Breast epithelium (tissue), 4 donors: ENCODE measurements around the gene NES. TPM values are rescaled to one million over a fixed set of nuclear protein-coding genes. Genes with fewer than 3 reads are reported as not detected.
A peak's percentile ranks its signal among the peaks of the same experiment; 100 is the strongest.

Experiments
- DNase-seq, 2 donors: peaks; one replicate each; pipeline ENCODE4 v3.0.0-alpha.2; 2019; ENCODE audit warnings: low spot score in 2 of 2
- H3K27ac ChIP-seq, 2 donors: fragments of 200-600 bp; sonication (generic) in 1 of 2; one replicate each; pipeline ENCODE4 v1.5.1; 2016 to 2019; ENCODE audit warnings: mild to moderate bottlenecking in 1 of 2
- H3K27me3 ChIP-seq, 2 donors: fragments of 200-600 bp; sonication (generic) in 1 of 2; one replicate each; pipeline versions ENCODE4 v1.5.1 to v1.6.0; 2017 to 2019; ENCODE audit warnings: control low read depth in 1 of 2, mild to moderate bottlenecking in 1 of 2
- H3K36me3 ChIP-seq: fragments of 200-600 bp; one replicate; pipeline ENCODE4 v1.5.1; 2019
- H3K4me1 ChIP-seq, 2 donors: fragments of 200-600 bp; sonication (generic); one replicate each; pipeline ENCODE4 v1.5.1; 2016 to 2019; ENCODE audit warnings: control low read depth in 1 of 2
- H3K4me3 ChIP-seq, 3 donors: fragments of 200-600 bp; sonication (generic); 1 replicate in 2 of 3; 2 replicates in 1 of 3; pipeline ENCODE4 v1.5.1; 2016 to 2019; ENCODE audit warnings: mild to moderate bottlenecking in 3 of 3, moderate library complexity in 2 of 3
- H3K9me3 ChIP-seq, 2 donors: fragments of 200-600 bp; sonication (generic) in 1 of 2; one replicate each; pipeline ENCODE4 v1.5.1; 2016 to 2019; ENCODE audit warnings: control low read depth in 1 of 2
- CTCF ChIP-seq, 3 donors: fragments of 450-650 bp; IDR thresholded peaks; one replicate each; pipeline ENCODE4 v1.5.1; 2016 to 2017; ENCODE audit warnings: antibody characterized with exemption in 3 of 3, mild to moderate bottlenecking in 3 of 3, moderate library complexity in 3 of 3
- POLR2A ChIP-seq: fragments of 450-650 bp; IDR thresholded peaks from one replicate; pipeline ENCODE4 v1.6.1; 2016; ENCODE audit warnings: antibody characterized with exemption, mild to moderate bottlenecking, moderate library complexity
- POLR2AphosphoS5 ChIP-seq, 3 donors: sonication (generic); formaldehyde crosslinking; IDR thresholded peaks; one replicate each; pipeline ENCODE4 v1.6.1; 2017; ENCODE audit warnings: antibody characterized with exemption in 3 of 3
- intact Hi-C: fragments of 100-400 bp; cut with DNase I; formaldehyde crosslinking; loops from one replicate; pipeline ENCODE4 v1.15.1; 2023; ENCODE audit warnings: low total_unique reads
- total RNA-seq, 3 donors: library from RNA; depleted of rRNA; stranded (reverse); fragments of >200 nt; gene quantifications; one replicate each; pipeline ENCODE4 v1.1.0, GENCODE V29; 2016

NES gene
- total RNA-seq, 3 donors from 2014 or later = 9.9 to 28.5 (median 14.9) TPM

DNA sequence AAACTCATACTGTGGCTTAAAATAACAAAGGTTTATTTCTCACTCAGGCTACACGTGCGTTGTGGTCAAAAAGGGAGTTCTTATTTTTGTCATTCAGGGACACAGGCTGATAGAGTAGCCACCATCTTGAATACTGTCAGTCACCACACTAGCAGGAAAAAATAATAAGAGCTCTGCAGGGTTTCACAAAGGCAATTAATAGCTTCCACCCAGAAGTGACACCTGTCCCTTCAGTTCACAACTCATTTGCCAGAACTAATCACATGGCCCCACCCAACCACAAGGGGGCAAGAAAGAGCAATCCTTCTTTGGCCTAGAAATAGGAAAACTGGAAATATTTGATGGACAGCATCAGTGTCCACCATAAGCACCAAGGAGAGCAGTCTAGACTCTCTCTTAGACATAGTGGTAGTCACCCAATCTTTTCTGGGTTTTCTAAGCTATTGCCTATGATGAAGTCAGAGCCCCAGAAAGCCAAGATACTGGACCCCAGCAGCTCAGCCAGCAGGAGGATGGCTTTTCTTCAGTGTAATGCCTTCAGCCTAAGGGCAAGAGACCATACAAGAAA lies 49.8 kb downstream of the NES start:
- Histone ChIP-seq H3K27me3 (peaks cover 15 to 39% of the 10 kb centered on the region in 2 donors), H3K9me3 (no peaks in the 10 kb centered on the region), H3K4me1 (peaks cover 11 to 16% of the 10 kb centered on the region in 2 donors), H3K27ac (no peak overlapping the region), H3K4me3 (no peak overlapping the region), H3K36me3 (no peaks in the 10 kb centered on the region)
- no peak for DNase-seq
- no peak for TF ChIP-seq POLR2AphosphoS5 (IDR thresholded peaks at IDR 0.05)
- TF ChIP-seq CTCF (IDR thresholded peaks at IDR 0.05) = peak; percentile 46 to 58 (median 57)
- intact Hi-C loops = no loop called here

GRCh38 chr1:156626079-156626438 lies 51.1 kb downstream of the NES start:
- Histone ChIP-seq H3K4me1 (peaks cover 11 to 16% of the 10 kb centered on the region in 2 donors), H3K36me3 (no peaks in the 10 kb centered on the region), H3K9me3 (no peaks in the 10 kb centered on the region), H3K27me3 (peaks cover 15 to 39% of the 10 kb centered on the region in 2 donors), H3K27ac (no peak overlapping the region), H3K4me3 (peak overlapping the region in 1 of 3 donors; percentile 71)
- DNase-seq = no peak
- TF ChIP-seq CTCF (IDR thresholded peaks at IDR 0.05) (peak in 2 of 3 donors; percentile 3 to 22), POLR2A (no peak)
- intact Hi-C loops = no loop called here

DNA sequence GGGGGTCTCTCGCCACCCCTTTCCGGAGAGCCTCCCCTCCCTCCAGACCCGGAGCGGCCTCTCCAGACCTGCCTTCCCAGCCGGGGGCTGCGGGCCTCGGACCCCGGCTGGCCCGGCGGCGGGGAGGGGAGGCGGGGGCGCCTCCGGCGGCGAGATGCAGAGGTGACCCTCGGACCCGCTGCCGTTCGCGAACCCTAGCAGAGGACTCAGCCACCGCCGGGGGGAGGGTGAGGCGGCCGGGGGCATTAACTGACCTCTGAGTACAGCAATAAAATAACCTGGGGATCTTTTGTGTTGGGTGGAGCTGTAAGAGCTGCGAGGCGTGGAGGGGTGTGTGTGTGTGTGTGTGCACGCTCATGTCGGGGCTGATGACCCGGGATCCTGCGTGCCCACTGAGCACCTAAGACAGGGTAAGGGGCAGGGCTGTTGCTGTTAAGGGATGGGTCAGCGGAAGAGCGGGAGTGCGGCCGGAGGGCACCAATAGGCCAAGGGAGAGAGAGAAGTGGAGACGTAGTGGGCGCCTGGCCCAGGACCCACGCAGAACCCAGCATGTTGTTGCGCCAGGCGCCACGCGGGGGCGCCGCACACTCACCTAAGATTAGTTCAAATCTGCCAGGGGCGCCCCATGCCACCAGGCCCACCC lies 51.6 kb downstream of the NES start:
- intact Hi-C loops = no loop called here
- no peaks in the 10 kb centered on the region for H3K36me3 ChIP-seq
- H3K4me1 ChIP-seq = peaks cover 11 to 16% of the 10 kb centered on the region in 2 donors
- peaks cover 15 to 42% of the 10 kb centered on the region in 2 donors for H3K27me3 ChIP-seq
- H3K9me3 ChIP-seq = no peaks in the 10 kb centered on the region
- H3K27ac ChIP-seq = no peak overlapping the region
- peak overlapping the region; percentile 33 to 71 (median 45) for H3K4me3 ChIP-seq
- DNase-seq = no peak
- TF ChIP-seq POLR2AphosphoS5 (IDR thresholded peaks at IDR 0.05) (no peak), POLR2A (no peak), CTCF (IDR thresholded peaks at IDR 0.05) (peak; percentile 77 to 90 (median 81))

GRCh38 chr1:156624814-156625435 lies 52.3 kb downstream of the NES start:
- Histone ChIP-seq H3K36me3 (no peaks in the 10 kb centered on the region), H3K27me3 (peaks cover 15 to 46% of the 10 kb centered on the region in 2 donors), H3K27ac (no peak overlapping the region), H3K9me3 (no peaks in the 10 kb centered on the region), H3K4me1 (peaks cover 11 to 16% of the 10 kb centered on the region in 2 donors), H3K4me3 (peak overlapping the region; percentile 33 to 71 (median 45))
- intact Hi-C loops = no loop called here
- TF ChIP-seq POLR2AphosphoS5 (IDR thresholded peaks at IDR 0.05) (no peak), POLR2A (no peak), CTCF (IDR thresholded peaks at IDR 0.05) (no peak)
- peak in 1 of 2 donors; percentile 38 for DNase-seq
